ENCODE measurements around the gene GRIA3. TPM values are rescaled to one million over a fixed set of nuclear protein-coding genes. Genes with fewer than 3 reads are reported as not detected.

The GRIA3 gene
- total and polyA plus RNA-seq, 10 donors: 0.10 to 0.61 (median 0.24) TPM; not detected in 2

- Histone ChIP-seq H3K4me1 (no peaks in the 10 kb centered on the region), H3K4me3 (no peak overlapping the region), H3K9me3 (no peaks in the 10 kb centered on the region), H3K27me3 (replicated peaks in 1 of 7) (no peaks in the 10 kb centered on the region), H3K36me3 (no peaks in the 10 kb centered on the region), H3K27ac (no peak overlapping the region)
- TF ChIP-seq POLR2A (IDR thresholded peaks at IDR 0.05) (no peak), CTCF (IDR thresholded peaks at IDR 0.05 in 8 of 11, conservative IDR thresholded peaks at IDR 0.05 in 3 of 11) (no peak), POLR2AphosphoS5 (IDR thresholded peaks at IDR 0.05) (no peak)
- no peak for DNase-seq
- WGBS, 5 donors: 51 to 81% (median 68%) methylated on average over 5 of the region's 5 CpGs
- intact Hi-C loops (cut with DNase I; ENCODE audit: low total_unique reads): no loop called here
These were observed 38.8 kb downstream of the GRIA3 start for GRCh38 chrX:123222920-123223319.

- Histone ChIP-seq H3K36me3 (no peaks in the 10 kb centered on the region), H3K27me3 (replicated peaks in 1 of 7) (no peaks in the 10 kb centered on the region), H3K27ac (no peak overlapping the region), H3K4me1 (no peaks in the 10 kb centered on the region), H3K9me3 (no peaks in the 10 kb centered on the region), H3K4me3 (no peak overlapping the region)
- 58 to 93% (median 77%) methylated on average over 1 of the region's 1 CpG for whole genome bisulfite sequencing, 5 donors
- intact Hi-C loops (cut with DNase I; ENCODE audit: low total_unique reads): no loop called here
- TF ChIP-seq POLR2AphosphoS5 (IDR thresholded peaks at IDR 0.05): no peak
- no peak for TF ChIP-seq CTCF (IDR thresholded peaks at IDR 0.05 in 8 of 11, conservative IDR thresholded peaks at IDR 0.05 in 3 of 11)
- no peak for TF ChIP-seq POLR2A (IDR thresholded peaks at IDR 0.05)
- no peak for DNase-seq
These were observed 39.3 kb downstream of the GRIA3 start for GRCh38 chrX:123223409-123223808.

GRCh38 chrX:123223859-123224258 is 39.8 kb downstream of the GRIA3 start:
- intact Hi-C loops (cut with DNase I; ENCODE audit: low total_unique reads): no loop called here
- DNase-seq: no peak
- H3K9me3 ChIP-seq: no peaks in the 10 kb centered on the region
- H3K27me3 ChIP-seq (replicated peaks in 1 of 7): no peaks in the 10 kb centered on the region
- H3K4me3 ChIP-seq: no peak overlapping the region
- TF ChIP-seq POLR2A (IDR thresholded peaks at IDR 0.05) (no peak), POLR2AphosphoS5 (IDR thresholded peaks at IDR 0.05) (no peak), CTCF (IDR thresholded peaks at IDR 0.05 in 8 of 11, conservative IDR thresholded peaks at IDR 0.05 in 3 of 11) (no peak)
- H3K36me3 ChIP-seq: no peaks in the 10 kb centered on the region
- H3K4me1 ChIP-seq: no peaks in the 10 kb centered on the region
- no peak overlapping the region for H3K27ac ChIP-seq

GRCh38 chrX:123230798-123231197 is 46.7 kb downstream of the GRIA3 start:
- DNase-seq: no peak
- H3K9me3 ChIP-seq: no peaks in the 10 kb centered on the region
- WGBS, 5 donors: 23 to 65% (median 43%) methylated on average over 2 of the region's 2 CpGs
- no peaks in the 10 kb centered on the region for H3K4me1 ChIP-seq
- no peaks in the 10 kb centered on the region for H3K36me3 ChIP-seq
- H3K27ac ChIP-seq: no peak overlapping the region
- no peak overlapping the region for H3K4me3 ChIP-seq
- intact Hi-C loops (cut with DNase I; ENCODE audit: low total_unique reads): no loop called here
- TF ChIP-seq POLR2AphosphoS5 (IDR thresholded peaks at IDR 0.05): no peak
- no peak for TF ChIP-seq CTCF (IDR thresholded peaks at IDR 0.05 in 8 of 11, conservative IDR thresholded peaks at IDR 0.05 in 3 of 11)
- TF ChIP-seq POLR2A (IDR thresholded peaks at IDR 0.05): no peak
- no peaks in the 10 kb centered on the region for H3K27me3 ChIP-seq (replicated peaks in 1 of 7)
